Hair follicle dermal papilla cell (primary cell): ENCODE data around the gene ZNF670. TPM values are rescaled to one million over a fixed set of nuclear protein-coding genes. Genes with fewer than 3 reads are reported as not detected.

Experiments
- total RNA-seq: library from RNA; depleted of rRNA; stranded (reverse); fragments of >200 nt; gene quantifications from 2 replicates; pipeline ENCODE4 v1.2.3, GENCODE V29; 2012

Gene ZNF670
- total RNA-seq, result 3.0 and 4.4 TPM in 2 replicates

DNA sequence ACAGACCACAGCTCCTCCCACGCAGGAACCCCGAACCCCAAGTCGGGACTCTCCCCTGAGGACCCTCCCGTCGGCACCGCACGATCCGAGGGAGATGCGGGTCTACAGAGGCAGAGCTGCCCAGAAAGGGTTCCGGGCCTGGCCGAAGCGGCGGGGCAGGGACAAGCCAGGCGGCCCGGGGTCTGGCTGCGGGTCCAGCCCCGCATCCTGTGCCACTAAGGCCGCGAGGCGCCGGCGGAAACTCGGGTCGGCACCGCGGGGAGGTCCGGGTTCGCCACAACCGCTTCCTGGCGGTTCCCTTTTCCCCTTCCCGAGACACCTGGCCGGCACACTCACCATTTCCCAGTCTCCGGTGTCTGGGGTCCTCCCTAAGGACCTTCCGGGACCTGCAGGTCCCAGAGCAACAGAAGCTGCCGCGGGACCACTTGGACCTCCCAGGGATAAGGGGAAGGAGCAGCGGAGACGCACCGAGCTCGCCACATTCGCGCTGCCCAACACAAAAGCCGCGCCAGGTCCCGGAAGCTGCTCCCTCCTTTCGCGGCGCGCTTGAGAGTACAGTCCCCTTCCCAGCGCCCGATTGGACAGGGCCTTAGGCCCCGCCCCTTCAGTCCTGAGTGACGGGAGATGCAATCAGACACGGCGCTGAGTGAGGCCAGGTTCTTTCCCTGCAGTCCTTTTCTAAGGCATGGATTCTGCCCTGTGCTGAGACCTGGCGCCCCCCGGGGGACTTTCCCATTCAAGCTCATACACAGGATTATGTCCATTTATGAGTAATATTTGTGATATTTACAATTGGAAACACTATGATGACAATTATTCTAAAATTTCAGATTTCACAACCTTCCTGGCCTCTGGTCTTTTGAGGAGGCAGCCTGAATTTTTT is at the start of gene ZNF670:
ZNF670 (minus strand) TSS at position 554 of the 883 bp plus-strand sequence; CDS start at position 339, 215 bp downstream.

DNA sequence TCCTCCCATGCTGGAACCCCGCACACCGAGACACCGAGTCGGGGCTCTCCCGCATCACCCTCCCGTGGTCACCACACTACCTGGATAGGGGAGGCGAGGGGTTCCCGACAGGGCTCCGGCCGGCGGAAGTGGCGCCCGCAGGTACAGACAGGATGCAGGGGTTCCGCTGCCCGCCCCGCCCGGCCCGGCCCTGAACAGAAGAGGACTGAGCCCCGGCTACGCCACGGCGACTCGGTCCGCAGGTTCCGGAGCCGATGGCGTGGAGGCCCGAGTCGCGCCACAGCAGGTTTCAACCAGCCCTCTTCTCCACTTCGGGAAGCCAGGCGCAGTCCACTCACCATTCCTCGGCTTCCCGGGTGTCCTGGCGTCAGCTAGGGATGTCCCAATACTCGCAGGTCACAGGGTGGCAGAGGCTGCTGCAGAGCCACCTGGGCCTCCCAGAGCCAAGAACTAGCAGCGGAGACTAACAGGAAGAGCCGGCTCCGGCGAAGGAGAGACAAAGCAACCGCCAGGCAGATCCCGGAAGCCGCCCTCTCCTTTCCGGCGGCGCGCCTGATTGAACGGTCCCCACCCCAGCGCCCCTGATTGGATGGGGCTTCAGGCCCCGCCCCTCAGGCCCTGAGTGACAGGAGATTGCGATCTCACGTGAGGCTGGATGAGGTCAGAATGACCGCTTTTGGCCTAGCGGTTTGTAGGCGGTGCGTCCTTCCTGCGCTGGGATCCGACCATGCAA is 25.4 kb upstream of the ZNF670 start, which contains the start of gene ZNF669:
ZNF669 (minus strand) TSS at position 498 of the 733 bp plus-strand sequence; CDS start at position 341, 157 bp downstream.

Other genes with a start within 250 kb of the ZNF670 start
- gene AHCTF1, start 146.9 kb downstream of the ZNF670 start, total RNA-seq, result 26.7 and 34.7 TPM in 2 replicates
- gene ZNF695, start 70.8 kb downstream of the ZNF670 start, total RNA-seq, result 0.81 and 1.5 TPM in 2 replicates
- gene ZNF669, start 25.5 kb upstream of the ZNF670 start, total RNA-seq, result 5.6 and 10.5 TPM in 2 replicates
- 39.0 and 57.4 TPM in 2 replicates for gene ZNF124, start 93.2 kb upstream of the ZNF670 start, total RNA-seq
- gene VN1R5, start 177.3 kb upstream of the ZNF670 start, total RNA-seq, result not detected in 2 replicates